ENCODE results near the gene NPLOC4.

DNA sequence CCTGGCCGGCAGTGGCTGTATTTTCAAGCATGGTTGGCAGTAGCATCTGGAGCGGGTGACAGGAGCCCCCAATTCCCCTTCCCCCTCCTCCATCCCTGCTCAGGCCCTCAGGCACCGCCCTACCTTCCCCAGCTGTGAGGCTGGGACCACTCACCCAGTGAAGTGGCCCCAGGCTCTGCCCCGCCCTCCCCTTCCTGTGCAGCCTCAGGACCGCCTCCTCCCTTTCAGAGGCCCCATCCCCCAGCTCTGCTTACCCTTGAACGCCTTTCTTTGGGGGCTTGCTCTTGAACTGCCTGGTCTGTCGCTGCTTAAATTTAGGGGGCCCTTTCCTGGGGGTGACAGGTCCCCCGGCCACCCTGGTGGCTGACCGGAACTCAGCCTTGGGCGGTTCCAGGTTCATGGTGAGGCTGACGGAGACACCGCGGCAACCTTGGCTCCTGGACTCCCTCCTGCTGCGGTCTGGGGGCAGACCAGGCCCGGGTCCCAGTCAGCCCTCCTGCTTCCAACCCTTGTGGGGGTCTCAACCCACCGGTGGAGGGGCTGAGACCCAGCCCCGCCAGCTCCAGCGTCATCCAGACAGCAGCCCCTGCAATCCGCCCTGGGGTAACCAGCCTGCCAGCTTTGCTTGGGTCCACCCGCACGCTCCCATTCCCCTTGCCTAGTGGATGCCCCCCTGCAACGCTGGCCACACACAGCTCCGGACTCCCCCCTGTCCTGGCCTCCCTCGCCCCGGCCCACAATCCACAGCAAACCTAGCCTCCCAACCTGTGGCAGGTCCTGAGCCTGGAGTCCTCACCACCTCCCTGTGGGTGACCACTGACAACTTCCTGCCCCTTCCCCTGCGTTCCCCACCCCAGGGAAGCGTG lies 16.2 kb upstream of the NPLOC4 start:
- TF ChIP-seq POLR2A (IDR thresholded peaks at IDR 0.05; ENCODE audit: low read depth, low read length) (no peak), POLR2AphosphoS5 (IDR thresholded peaks at IDR 0.05; ENCODE audit: low read depth, low read length) (no peak), TAF1 (IDR thresholded peaks at IDR 0.05; ENCODE audit: low read depth, low read length) (no peak), PAX5 (IDR thresholded peaks at IDR 0.05; ENCODE audit: insufficient read depth, low read length, severe bottlenecking) (no peak), POU2F2 (IDR thresholded peaks at IDR 0.05; ENCODE audit: low read depth, low read length) (no peak)

Data from GM12891 (cell line).